Muscle of back (tissue), 13 donors: ENCODE measurements around the gene DEGS1. TPM values are rescaled to one million over a fixed set of nuclear protein-coding genes. Genes with fewer than 3 reads are reported as not detected.

ENCODE experiments used
- DNase-seq, 3 donors: peaks; one replicate each; pipeline versions ENCODE4 v3.0.0 to v3.0.0-alpha.2; 2013
- long read RNA-seq, 9 donors: transcript quantifications; one replicate each; lab custom pipeline, GENCODE V29; 2026
- polyA plus RNA-seq, 10 donors: library from polyadenylated mRNA; unstranded; fragments of 120-200 nt; gene quantifications; one replicate each; pipeline ENCODE4 v1.2.1, GENCODE V29; 2013; ENCODE audit not compliant: insufficient read length in 10 of 10

Gene DEGS1
- polyA plus RNA-seq, result 10 to 100 TPM; 39.0 to 77.1 (median 48.8) TPM
- long read RNA-seq, donor 1, transcript DEGS1-201 (3 exons, 2,101 nt), result major isoform, 11 of 11 reads
- long read RNA-seq, donor 1, partial matches to known transcripts, result 0 of 11 reads
- long read RNA-seq, donor 1, other reads (novel, unspliced or antisense), result 0 of 11 reads
- long read RNA-seq, donor 2, transcript DEGS1-201 (3 exons, 2,101 nt), result major isoform, 16 of 36 reads
- long read RNA-seq, donor 2, partial matches to known transcripts, result 20 of 36 reads
- long read RNA-seq, donor 2, other reads (novel, unspliced or antisense), result 0 of 36 reads
- long read RNA-seq, donor 3, result 0 reads
- long read RNA-seq, donor 4, transcript DEGS1-201 (3 exons, 2,101 nt), result major isoform, 12 of 12 reads
- long read RNA-seq, donor 4, partial matches to known transcripts, result 0 of 12 reads
- long read RNA-seq, donor 4, other reads (novel, unspliced or antisense), result 0 of 12 reads
- long read RNA-seq, donor 5, transcript DEGS1-201 (3 exons, 2,101 nt), result major isoform, 24 of 45 reads
- long read RNA-seq, donor 5, partial matches to known transcripts, result 21 of 45 reads
- long read RNA-seq, donor 5, other reads (novel, unspliced or antisense), result 0 of 45 reads
- long read RNA-seq, donor 6, transcript DEGS1-201 (3 exons, 2,101 nt), result major isoform, 24 of 24 reads
- long read RNA-seq, donor 6, partial matches to known transcripts, result 0 of 24 reads
- long read RNA-seq, donor 6, other reads (novel, unspliced or antisense), result 0 of 24 reads
- long read RNA-seq, donor 7, transcript DEGS1-201 (3 exons, 2,101 nt), result major isoform, 14 of 14 reads
- long read RNA-seq, donor 7, partial matches to known transcripts, result 0 of 14 reads
- long read RNA-seq, donor 7, other reads (novel, unspliced or antisense), result 0 of 14 reads
- long read RNA-seq, donor 8, transcript DEGS1-201 (3 exons, 2,101 nt), result major isoform, 17 of 17 reads
- long read RNA-seq, donor 8, partial matches to known transcripts, result 0 of 17 reads
- long read RNA-seq, donor 8, other reads (novel, unspliced or antisense), result 0 of 17 reads
- long read RNA-seq, donor 9, partial matches to known transcripts, result 0 of 3 reads
- long read RNA-seq, donor 9, other reads (novel, unspliced or antisense), result 0 of 3 reads

- DNase-seq, result peak; percentile 81 to 95 (median 83)
Observed at GRCh38 chr1:224182866-224183590, at the start of gene DEGS1. DEGS1 (plus strand) TSS chr1:224183240; CDS start chr1:224183337, 97 bp downstream.

DNA sequence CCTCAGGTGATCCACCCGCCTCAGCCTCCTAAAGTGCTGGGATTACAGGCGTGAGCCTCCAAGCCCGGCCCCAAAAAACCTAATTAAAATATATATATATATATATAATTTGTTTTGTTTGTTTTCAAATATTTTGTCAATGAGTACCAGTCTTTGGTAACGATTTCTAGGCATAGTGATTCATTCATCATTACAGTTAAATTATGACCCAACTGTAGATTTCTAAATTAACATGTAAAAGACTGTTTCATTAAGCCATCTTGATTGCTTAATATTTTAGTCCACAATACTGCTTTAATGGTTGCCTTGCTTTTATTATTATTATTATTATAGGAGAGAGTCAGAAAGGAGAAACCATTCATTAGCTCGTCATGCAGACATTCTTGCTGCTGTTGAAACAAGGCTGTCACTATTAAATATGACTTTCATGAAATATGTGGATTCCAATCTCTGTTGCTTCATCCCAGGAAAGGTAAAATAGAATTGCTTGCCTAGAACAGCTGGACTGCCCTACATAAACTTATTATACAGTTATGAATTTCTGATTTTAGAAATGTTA is 49.2 kb upstream of the DEGS1 start:
- no peak for DNase-seq

DNA sequence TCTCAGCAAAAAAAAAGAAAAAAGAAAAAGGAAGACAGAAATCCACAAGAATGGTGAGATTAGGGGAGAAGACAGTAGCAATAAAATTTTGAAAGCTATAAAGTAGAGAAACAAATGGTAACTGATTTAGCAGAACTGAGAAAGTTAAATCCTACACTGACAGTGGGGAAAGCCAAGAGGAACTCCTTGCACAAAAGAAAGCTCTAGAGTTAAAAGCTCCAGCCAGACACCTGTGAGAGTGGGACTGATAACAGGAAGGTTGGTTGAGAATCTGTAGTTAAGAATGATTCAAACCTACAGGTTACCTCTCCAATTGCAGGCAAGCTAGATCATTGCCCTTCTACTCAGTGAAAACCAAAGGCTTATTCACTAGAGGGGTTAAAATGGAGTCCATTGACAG is 45.5 kb upstream of the DEGS1 start:
- DNase-seq, result no peak

DNA sequence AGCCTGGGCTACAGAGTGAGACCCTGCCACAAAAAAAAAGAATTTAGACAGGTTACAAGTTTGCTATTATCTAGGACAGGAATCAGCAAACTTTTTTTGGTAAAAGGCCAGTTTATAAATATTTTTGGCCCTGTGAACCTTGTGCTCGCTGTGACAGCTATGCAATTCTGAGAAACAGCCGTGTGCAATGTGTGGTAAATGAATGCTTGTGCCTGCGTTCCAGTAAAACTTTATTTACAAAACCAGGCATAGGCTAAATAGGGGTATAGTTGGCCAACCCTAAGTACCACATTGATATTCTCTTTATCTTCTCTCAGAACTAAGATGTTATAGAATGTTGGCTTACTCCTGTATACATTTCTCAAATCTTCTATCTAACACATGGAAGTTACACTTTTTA is 44.8 kb upstream of the DEGS1 start:
- DNase-seq, result no peak

DNA sequence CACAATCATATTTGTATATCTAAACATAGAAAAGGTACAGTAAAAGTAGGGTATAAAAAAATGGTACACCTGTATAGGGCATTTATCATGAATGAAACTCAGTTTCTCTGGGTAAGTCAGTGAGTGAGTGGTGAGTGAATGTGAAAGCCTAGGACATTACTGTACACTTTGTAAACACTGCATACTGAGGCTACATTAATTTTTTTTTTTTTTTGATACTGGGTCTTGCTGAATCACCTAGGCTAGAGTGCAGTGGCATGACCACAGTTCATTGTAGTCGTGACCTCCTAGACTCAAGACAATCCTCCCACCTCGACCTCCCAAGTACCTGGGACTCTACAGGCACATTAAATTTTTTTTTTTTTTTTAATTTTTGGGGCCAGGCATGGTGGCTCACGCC is 41.3 kb upstream of the DEGS1 start:
- DNase-seq, result no peak

DNA sequence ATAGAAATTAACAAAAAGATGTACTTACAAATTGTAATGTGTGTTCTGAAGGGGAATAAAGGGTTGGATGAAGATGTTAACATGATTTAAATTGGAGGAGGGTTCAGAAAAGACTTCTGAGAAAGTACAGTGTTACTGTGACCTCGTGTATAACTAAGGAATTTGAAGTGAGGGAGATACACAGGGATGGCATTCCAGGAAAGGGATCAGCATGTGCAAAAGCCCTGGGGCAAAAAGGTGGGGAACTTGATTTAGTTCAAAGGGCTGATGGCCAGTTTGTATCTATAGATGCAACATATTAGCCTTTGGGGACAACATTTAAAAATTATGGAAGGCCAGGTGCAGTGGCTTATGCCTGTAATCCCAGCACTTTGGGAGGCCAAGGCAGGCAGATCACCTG is 33.3 kb upstream of the DEGS1 start:
- no peak for DNase-seq

- no peak for DNase-seq
Observed at GRCh38 chr1:224151117-224151516, 31.9 kb upstream of the DEGS1 start.

GRCh38 chr1:224157316-224157715 is 25.7 kb upstream of the DEGS1 start:
- DNase-seq, result no peak

DNA sequence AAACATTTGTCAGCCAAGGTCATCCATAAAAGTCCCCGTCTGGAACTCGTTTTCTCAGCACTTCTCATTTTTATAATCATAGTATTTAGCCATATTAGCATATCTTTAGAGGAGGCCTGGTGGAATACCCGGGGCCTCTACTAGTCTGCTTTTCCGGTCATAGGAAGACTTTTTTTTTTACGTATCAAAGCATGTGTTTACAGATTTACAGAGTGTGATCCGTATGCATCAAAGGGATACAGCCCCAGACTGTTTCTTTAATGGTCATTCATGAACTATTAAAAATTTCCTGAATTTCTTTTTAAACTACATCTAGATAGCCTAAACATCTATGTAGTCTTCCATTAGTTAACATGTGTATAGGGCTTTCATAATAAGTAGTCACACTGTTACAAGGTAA is 23.5 kb upstream of the DEGS1 start:
- no peak for DNase-seq

- no peak for DNase-seq
Observed at GRCh38 chr1:224160171-224160682, 22.8 kb upstream of the DEGS1 start.

GRCh38 chr1:224162768-224163167 is 20.3 kb upstream of the DEGS1 start:
- no peak for DNase-seq

GRCh38 chr1:224163311-224163710 is 19.7 kb upstream of the DEGS1 start:
- DNase-seq, result no peak

GRCh38 chr1:224168859-224169380 is 14.1 kb upstream of the DEGS1 start:
- peak; percentile 81 to 84 (median 83) for DNase-seq

GRCh38 chr1:224169718-224170270 is 13.2 kb upstream of the DEGS1 start:
- no peak for DNase-seq

- no peak for DNase-seq
Observed at GRCh38 chr1:224170343-224170742, 12.7 kb upstream of the DEGS1 start.

DNA sequence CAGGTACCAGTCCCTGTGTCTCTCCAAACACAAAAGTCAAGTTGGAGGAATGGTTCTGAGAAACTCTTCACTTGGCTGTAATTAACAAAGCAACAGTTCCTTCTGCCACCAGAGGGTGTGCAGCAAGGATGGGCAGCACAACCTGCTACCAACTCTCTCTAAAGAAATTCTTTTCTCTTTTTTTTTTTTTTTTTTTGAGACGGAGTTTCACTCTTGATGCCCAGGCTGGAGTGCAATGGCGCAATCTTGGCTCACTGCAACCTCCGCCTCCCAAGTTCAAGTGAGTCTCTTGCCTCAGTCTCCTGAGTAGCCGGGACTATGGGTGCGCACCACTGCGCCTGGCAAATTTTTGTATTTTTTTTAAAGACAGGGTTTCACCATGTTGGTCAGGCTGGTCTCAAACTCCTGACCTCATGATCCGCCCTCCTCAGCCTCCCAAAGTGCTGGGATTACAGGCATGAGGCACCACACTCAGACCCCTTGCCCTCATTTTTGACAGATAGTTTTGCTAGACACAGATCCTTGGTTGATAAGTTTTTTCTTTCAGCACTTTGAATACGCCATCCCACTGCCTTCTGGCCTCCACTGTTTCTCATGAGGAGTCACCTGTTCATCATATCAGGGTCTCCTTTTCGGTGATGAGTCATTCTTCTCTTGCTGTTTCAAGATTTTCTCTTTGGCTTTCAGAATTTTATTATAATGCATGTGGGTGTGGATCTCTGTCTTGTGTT is 12.1 kb upstream of the DEGS1 start:
- no peak for DNase-seq

GRCh38 chr1:224172229-224172628 is 10.8 kb upstream of the DEGS1 start:
- no peak for DNase-seq

- DNase-seq, result no peak
Observed at GRCh38 chr1:224173523-224173922, 9.5 kb upstream of the DEGS1 start.

DNA sequence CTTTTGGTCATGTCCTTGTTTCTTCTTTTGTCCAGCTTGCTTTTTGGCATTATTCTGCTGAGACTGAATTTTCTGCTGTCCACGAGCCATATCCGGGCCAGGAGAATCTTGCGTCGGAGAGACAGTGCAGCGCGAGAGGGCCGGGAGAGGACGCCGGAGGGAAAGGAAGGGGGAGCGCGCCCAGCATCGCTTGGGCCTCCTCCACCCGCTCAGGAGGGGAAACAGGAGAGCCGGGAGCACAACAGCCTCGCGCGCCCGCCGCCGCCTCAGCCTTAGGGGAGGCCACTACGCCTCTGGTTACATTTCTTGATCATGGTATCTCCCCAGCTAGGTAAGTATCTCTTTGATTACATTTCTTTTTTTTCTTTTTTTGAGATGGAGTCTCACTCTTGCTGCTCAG is 7.4 kb upstream of the DEGS1 start:
- peak in 2 of 3 donors; percentile 30 to 56 for DNase-seq
